ENCODE results near the gene USP22. TPM values are rescaled to one million over a fixed set of nuclear protein-coding genes. Genes with fewer than 3 reads are reported as not detected.

Gene USP22
- total and polyA plus RNA-seq, 10 of the 15 experiments (the other 5 are each of a cell fraction or from before 2014, with no cell fraction given), result 10.8 to 218 (median 98.8) TPM

DNA sequence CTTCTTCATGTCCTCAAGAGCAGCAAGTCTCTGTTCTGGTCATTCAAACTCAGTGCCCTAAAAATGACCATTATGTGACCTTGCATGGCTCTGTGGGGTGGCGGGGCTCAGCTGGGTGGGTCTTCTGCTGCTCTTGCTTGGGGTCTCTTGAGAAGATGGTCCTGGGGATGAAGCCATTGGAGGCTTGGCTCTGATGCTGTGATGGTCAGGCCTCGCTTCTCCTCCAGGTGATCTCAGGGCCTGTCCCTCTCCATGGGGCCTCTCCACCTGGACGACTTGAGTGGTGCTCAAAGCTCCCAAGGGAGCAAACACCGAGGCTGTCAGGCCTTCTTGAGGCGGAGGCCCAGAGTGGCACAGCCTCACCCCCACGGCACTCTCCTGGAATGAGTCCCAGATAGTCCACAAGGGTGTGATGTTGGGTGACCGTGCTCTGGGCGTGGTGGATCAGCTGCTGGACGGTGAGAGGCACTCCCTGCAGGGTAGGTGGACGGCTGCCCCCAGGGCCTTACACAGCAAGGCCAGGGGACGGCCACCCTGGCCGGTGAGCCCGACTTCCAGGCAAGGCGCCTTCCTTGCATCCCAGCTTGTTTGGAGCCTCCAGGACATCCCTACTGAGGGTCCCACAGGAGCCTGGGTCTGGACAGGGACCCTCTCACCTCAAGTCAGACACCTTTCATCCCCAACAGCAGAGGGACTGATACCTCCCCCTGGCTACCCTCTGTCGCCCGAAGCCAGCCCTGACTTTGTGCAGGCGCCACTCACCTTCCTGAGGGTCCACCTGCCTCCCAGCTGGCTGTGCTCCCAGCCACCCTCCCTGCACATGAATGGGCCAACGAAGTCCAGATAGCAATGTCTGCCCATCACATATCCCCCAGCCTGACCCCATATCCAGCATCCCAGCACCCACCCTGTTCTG lies 48.7 kb downstream of the USP22 start:
- ATAC-seq (no peak), DNase-seq (ENCODE audit: low read depth, low spot score) (no peak), FAIRE-seq (no peak)
- no peaks in the 10 kb centered on the region for H3K4me1 ChIP-seq (ENCODE audit: control insufficient read depth, insufficient read depth, low read length)
- no peaks in the 10 kb centered on the region for H3K9me3 ChIP-seq (replicated peaks; ENCODE audit: control insufficient read depth, insufficient read depth, low read length)
- ChIA-PET RAD21 (ENCODE audit: unreplicated experiment) (no interaction called here), CTCF (interaction anchor here (0.9 to 2.0 kb wide), 11 partner anchors 8 to 175 kb away, joined by 3 to 9 read pairs (median 5); no protein-coding TSS in a partner anchor), SMC1A (ENCODE audit: uncharacterized antibody, unreplicated experiment) (no interaction called here), POLR2A (no interaction called here)
- H3K9ac ChIP-seq (ENCODE audit: control insufficient read depth, insufficient read depth, low read length), result no peak overlapping the region
- intact Hi-C loops (cut with micrococcal nuclease; ENCODE audit: unreplicated experiment) (loop anchor here (1.0 to 5.0 kb wide), 2 partner anchors 50 to 192 kb away; no protein-coding TSS in a partner anchor), in situ Hi-C loops (cut with MboI) (no loop called here)
- H2AFZ ChIP-seq (ENCODE audit: control insufficient read depth, low read depth, low read length), result no peak overlapping the region
- H4K20me1 ChIP-seq (ENCODE audit: control insufficient read depth, insufficient read depth), result no peaks in the 10 kb centered on the region
- H3K4me2 ChIP-seq (ENCODE audit: control insufficient read depth, insufficient read depth), result no peak overlapping the region
- H3K79me2 ChIP-seq (ENCODE audit: control insufficient read depth, insufficient read depth, low read length), result no peaks in the 10 kb centered on the region
- WGBS (ENCODE audit: insufficient coverage, insufficient replicate concordance, low lambda C conversion rate, missing lambda C conversion rate), result 31% methylated on average over 18 of the region's 18 CpGs
- H3K36me3 ChIP-seq (ENCODE audit: control insufficient read depth in 2 of 2, insufficient read depth in 2 of 2, low read length in 1 of 2), result peaks cover 0 to under 1% of the 10 kb centered on the region in 2 experiments; a peak in 2 of 4 replicates
- H3K27ac ChIP-seq (ENCODE audit: control insufficient read depth, insufficient read depth), result no peak overlapping the region
- TF ChIP-seq RBBP5 (conservative IDR thresholded peaks at IDR 0.05) (no peak), SRF (IDR thresholded peaks at IDR 0.05; ENCODE audit: low read depth in 2 of 2, low read length in 2 of 2) (no peak), ATF2 (IDR thresholded peaks at IDR 0.05; ENCODE audit: low read length) (no peak), MTA3 (IDR thresholded peaks at IDR 0.05; ENCODE audit: borderline replicate concordance, low read length) (no peak), GABPA (IDR thresholded peaks at IDR 0.05; ENCODE audit: low read depth) (no peak), NBN (IDR thresholded peaks at IDR 0.05) (no peak), RCOR1 (conservative IDR thresholded peaks at IDR 0.05; ENCODE audit: low read depth, low read length) (no peak), TCF3 (IDR thresholded peaks at IDR 0.05; ENCODE audit: borderline replicate concordance, insufficient read depth, low read depth, low read length) (no peak), POLR2AphosphoS2 (IDR thresholded peaks at IDR 0.05; ENCODE audit: low read depth, low read length) (no peak), JUND (IDR thresholded peaks at IDR 0.05; ENCODE audit: low read depth, low read length) (no peak), SMAD5 (IDR thresholded peaks at IDR 0.05; ENCODE audit: low read depth) (no peak), ZSCAN29 (IDR thresholded peaks at IDR 0.05) (no peak), POLR2A (IDR thresholded peaks at IDR 0.05; ENCODE audit: low read depth, low read length) (no peak), NR2F1 (conservative IDR thresholded peaks at IDR 0.05) (no peak), MTA2 (IDR thresholded peaks at IDR 0.05; ENCODE audit: low read depth) (no peak), CHD1 (IDR thresholded peaks at IDR 0.05; ENCODE audit: low read depth, low read length) (no peak), ZNF622 (IDR thresholded peaks at IDR 0.05) (no peak), STAT1 (conservative IDR thresholded peaks at IDR 0.05) (no peak)
- TF ChIP-seq, protein P1, sequence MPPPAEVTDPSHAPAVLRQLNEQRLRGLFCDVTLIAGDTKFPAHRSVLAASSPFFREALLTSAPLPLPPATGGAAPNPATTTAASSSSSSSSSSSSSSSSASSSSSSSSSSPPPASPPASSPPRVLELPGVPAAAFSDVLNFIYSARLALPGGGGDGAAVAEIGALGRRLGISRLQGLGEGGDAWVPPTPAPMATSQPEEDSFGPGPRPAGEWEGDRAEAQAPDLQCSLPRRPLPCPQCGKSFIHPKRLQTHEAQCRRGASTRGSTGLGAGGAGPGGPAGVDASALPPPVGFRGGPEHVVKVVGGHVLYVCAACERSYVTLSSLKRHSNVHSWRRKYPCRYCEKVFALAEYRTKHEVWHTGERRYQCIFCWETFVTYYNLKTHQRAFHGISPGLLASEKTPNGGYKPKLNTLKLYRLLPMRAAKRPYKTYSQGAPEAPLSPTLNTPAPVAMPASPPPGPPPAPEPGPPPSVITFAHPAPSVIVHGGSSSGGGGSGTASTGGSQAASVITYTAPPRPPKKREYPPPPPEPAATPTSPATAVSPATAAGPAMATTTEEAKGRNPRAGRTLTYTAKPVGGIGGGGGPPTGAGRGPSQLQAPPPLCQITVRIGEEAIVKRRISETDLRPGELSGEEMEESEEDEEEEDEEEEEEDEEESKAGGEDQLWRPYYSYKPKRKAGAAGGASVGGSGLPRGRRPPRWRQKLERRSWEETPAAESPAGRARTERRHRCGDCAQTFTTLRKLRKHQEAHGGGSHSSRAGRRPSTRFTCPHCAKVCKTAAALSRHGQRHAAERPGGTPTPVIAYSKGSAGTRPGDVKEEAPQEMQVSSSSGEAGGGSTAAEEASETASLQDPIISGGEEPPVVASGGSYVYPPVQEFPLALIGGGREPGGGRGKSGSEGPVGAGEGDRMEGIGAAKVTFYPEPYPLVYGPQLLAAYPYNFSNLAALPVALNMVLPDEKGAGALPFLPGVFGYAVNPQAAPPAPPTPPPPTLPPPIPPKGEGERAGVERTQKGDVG (CRISPR knock-in tag; IDR thresholded peaks at IDR 0.05), result no peak
- no peak overlapping the region for H3K4me3 ChIP-seq
- no TSS peak for BruUV-seq (replicated peaks)
- H3K27me3 ChIP-seq (replicated peaks in 1 of 2; ENCODE audit: control insufficient read depth in 2 of 2, insufficient read depth in 2 of 2, low read length in 1 of 2), result no peaks in the 10 kb centered on the region; a peak in 1 of 4 replicates
